Measurements from ENCODE around the gene MRPL37.
"Not testable (repeated sequence)": the region's sequence is repeated elsewhere in the genome, so short reads cannot be mapped to it uniquely, and the experiment has no call there.

The MRPL37 gene

DNA sequence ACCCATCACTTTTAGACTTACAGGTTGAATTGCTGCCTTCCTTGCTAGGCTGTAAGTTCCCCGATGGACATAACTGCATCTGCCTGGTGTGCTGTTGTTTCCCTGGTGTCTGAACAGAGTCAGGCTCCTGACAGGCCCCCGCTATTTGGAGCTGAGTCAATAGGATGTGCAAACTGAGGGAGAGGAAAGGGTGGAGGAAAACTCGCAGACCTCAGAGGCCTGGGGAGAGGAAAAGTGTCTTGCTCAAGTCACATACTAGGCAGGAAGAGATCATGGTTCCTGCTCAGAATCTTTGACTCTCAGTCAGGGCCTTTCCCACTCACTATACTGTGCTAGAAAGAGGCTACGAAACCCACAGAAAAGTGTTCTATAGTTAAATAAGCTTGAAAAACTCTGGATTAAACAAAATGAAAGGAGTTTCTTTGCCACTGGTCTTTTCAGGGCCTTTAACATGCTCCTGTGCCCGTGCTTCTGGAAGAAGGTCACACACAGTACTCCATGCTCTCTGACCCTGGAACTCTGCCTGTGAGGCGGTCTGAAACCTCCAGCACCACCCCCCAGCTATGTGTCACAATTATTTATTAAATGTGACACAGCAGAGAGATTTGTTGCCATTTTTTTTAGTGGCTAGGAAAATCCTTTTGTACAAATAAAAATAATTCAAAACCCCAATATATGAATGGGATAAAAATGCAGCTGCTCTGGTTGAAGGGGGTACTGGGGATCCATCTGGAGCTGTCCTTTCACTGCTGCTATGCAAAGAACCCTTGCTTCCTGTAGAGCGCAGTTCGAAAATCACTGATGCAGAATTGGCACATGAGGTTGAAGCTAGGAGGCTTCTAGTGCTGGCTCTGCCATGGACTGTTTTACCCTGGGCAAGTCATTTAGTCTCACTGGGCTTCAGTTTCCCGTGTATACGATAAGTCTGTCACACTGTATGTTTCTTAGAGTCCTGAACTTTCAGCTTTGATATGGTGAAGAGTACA, 27.1 kb upstream of the MRPL37 start:
- peak in 3 of 56 donors; percentile 2 to 37 (median 17) for DNase-seq

GRCh38 chr1:54173681-54174080, 26.3 kb upstream of the MRPL37 start:
- DNase-seq: peak in 39 of 56 donors; percentile 9 to 84 (median 46)

DNA sequence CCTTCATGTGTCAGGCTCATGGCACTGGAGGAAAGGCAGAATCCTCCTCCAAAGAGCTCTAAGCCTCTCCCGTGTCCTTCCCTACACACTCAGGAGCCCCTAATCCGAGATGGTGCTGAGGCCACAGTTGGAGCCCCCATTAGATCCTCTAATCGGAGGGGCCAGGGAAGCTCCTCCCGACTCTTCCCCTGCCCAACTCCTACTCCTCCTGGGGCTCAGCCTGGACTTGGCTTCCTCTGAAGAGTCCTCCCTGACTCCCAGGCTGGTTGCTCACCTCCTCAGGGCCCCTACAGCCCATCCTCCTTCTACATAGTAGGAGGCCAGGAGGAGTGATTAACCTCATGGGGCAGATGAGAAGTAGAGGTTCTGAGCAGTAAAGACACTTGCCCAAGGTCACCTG, 25.9 kb upstream of the MRPL37 start:
- no peak for DNase-seq

DNA sequence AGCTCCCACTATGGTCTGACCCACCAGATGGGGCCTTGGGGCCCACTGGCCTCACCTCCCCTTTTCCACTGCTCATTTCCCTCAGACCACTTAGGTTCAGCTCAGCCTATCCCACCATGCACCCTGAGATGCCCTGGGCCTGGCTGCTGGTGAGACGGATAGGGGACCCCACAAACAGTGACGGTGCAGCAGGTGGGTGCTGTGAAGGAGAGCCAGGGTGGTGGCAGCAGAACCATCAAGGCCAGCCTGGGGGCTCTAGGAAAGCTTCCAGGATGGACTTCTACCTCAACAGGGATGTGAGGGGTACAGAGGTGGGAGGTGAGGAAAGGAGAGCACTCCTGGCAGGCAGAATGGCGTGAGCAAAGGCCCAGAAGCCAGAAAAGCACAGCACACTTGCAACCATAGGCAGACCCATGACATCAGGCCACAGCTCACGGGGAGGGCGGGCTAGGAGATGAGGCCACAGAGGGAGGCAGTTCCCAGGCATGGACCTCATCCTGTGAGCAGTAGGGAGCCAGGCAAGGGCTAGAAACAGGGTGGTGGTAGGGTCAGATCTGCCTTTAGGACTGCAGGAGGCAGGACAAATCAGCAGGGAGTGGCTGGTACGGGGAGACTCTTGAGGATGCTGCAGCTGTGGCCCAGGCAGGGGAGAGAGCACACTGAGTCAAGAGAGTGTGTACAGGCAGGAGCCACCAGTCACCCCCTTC, 23.2 kb upstream of the MRPL37 start:
- DNase-seq: no peak

- no peak for DNase-seq
Observed at GRCh38 chr1:54177726-54178125, 22.2 kb upstream of the MRPL37 start.

DNA sequence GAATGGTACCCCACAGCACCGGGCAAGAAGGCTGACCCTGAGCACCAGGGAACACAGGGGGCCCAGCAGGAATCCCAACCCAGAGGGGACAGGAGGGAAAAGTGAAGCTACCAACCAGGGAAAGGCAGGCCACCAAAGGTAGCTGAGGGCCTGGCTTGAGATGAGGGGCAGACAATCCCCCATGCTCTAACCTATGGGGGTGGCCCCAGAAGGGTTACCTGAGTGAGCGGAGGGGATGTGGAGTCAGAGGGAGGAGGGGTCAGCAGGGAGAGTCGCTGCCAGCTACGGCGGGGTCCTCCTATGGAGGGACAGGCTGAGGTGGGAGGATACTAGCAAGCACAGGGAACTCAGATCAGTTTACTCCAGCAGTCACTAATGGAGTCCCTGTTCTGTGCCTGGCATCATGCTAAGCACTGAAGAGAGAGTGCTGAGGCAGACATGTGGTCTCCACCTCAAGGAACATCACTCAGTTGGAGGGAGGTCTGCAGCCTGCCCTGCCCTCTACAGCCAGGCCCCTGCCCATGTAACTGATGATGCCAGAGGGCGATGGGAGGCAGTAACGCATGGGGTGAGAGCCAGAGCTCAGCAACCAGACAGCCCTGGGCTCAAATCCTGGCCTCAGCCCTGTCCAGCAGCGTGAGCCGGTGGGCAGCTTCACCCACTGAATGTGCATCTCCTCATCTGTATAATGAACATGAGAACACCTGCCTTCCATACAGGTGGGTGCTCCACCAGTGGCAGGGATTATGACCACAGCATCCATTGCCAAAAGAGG, 21.5 kb upstream of the MRPL37 start:
- DNase-seq: no peak

DNA sequence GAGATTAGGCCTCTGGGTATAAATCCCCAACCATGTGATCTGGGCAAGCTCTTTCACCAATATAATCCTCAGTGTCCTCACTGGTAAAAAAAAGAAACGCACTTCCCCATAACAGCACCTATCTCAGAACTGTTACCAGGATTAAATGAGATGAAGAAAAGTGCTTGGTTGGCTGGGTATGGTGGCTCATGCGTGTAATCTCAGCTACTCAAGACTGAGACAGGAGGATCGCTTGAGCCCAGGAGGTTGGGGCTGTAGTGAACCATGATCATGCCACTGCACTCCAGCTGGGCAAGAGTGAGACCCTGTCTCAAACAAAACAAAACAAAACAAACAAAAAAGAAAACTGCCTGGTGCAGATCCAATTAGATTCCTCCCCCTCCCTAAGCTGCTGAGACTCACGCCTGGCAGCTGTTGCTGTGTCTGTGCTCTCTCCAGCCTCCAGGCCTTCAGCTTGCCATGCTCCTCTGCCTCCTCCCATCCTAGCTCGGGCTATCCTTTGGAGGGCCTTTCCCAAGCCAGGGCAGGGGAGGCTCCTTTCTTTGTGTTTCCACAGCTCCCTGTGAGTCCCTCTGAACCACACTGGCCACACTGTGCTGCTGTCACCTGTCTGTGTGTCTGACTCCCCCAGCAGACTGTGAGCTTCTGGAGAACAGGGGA, 19.1 kb upstream of the MRPL37 start:
- no peak for DNase-seq

DNA sequence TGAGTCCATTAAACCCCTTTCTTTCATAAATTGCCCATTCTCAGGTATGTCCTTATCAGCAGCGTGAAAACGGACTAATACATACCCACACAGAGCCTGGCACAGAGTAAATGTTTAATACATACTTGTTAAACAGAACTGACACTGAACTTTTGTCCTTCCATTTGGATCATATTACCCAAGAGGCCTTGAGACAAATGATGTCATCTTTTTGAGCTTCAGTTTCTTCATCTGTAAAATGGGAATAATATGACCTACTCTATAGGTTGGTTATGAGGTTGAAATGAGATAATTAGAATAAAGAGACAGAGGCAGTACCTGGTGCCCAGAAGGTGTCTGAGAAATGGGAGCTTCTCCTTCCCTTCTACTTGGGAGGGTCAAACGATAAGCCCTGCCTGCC, 13.9 kb upstream of the MRPL37 start:
- no peak for DNase-seq

- DNase-seq: no peak
Observed at GRCh38 chr1:54188291-54188690, 11.7 kb upstream of the MRPL37 start.

GRCh38 chr1:54190526-54190925, 9.4 kb upstream of the MRPL37 start:
- DNase-seq: no peak

DNA sequence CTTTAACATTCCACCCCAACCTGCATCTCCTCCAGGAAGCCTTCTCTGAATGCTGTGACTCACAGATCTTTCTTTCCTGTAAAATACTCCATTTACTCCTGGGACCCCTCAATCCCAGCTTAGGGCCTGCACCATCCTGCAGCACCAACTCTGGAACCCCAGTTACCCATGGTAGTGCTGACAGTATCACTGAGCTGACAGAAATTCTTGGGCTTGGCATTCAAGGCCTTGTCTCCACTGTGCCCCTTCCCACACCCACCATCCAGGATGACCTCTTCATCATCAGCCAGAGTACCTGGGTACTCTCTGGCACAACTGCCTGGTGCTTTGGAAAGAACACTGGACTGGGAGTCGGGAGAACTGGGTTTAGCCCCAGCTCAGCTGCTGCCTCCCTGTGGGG, 8.4 kb upstream of the MRPL37 start:
- DNase-seq: no peak

GRCh38 chr1:54193453-54193852, 6.5 kb upstream of the MRPL37 start:
- DNase-seq: no peak

DNA sequence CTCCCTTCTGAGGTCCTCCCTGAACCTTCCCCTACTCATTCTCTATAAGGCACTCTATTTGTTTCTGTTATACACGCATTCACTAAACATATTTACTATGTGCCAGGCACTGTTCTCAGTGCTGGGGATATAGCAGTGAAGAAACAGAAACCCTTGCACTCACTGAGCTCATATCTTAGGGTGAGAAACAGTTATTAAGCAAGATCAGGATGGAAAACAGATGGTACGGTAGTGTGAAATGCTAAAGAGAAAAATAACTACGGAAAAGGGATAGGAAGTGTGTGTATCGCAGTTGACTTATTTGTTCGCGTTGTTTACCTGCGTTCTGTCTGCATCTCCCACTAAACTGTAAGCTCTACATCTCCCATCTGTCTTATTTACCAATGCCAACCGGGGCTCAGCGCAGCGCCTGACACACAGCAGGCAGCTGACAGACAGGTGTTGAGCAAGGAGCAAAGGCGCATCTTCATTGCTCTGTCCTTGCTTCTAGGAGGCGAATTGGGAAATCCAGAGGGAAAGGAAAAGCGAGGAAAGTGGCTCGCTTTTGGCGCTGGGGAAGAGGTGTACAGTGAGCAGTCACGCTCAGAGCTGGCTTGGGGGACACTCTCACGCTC, 709 bp upstream of the MRPL37 start:
- peak in 10 of 56 donors; percentile 27 to 53 (median 45) for DNase-seq

GRCh38 chr1:54200519-54200997, 591 bp downstream of the MRPL37 start:
- DNase-seq: peak in 3 of 56 donors; percentile 48 to 51 (median 48)

DNA sequence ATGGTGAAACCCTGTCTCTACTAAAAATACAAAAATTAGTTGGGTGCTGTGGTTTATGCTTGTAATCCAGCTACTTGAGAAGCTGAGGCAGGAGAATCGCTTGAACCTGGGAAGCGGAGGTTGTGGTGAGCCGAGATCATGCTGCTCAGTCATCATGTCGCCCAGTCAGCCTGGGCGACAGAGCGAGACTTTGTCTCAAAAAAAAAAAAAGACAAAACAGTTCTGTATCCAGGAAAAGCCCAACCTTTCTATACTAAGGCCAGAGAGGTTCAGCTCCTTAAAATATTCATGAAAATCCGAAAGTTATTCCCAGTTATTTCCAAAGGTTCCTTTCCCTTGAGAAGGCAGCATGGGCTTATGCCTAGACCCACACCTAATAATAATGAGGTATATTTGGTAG, 4.2 kb downstream of the MRPL37 start:
- no peak for DNase-seq

GRCh38 chr1:54207287-54207686, 7.3 kb downstream of the MRPL37 start:
- DNase-seq: no peak

GRCh38 chr1:54207896-54208295, 7.9 kb downstream of the MRPL37 start:
- not testable (repeated sequence) for DNase-seq

DNA sequence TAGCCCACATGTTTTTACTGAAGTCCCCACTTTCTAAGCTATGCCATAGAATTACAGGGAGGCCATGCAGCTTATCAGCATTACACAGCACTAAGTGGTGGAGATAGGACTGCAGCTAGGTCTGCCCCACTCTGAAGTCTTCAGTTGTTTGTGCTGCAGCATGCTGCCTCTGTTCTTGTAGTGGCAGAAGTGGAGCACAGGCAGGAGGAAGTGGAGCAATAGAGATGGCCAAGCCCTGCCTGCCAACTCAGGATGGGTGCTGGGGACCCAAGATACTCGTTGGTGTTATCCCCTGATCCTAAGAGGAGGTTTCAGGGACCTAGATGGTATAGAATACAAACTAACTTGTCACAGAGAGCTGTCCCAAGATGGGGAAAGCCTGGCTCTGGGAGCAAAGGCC, 12.9 kb downstream of the MRPL37 start:
- DNase-seq: no peak

GRCh38 chr1:54215523-54215922, 15.6 kb downstream of the MRPL37 start:
- DNase-seq: no peak

GRCh38 chr1:54218883-54219687, 19.1 kb downstream of the MRPL37 start:
- peak in 2 of 56 donors; percentile 9 to 21 for DNase-seq

Measured in nucleus accumbens (tissue), 56 donors.